B cell (primary cell): ENCODE data around the gene GRHL3. TPM values are rescaled to one million over a fixed set of nuclear protein-coding genes. Genes with fewer than 3 reads are reported as not detected.

Experiments
- ATAC-seq: fragments of 200-7000 bp; cut with Tn5 transposase; one replicate; pipeline ENCODE4 v1.10.0; 2021; ENCODE audit warnings: low read depth, mild to moderate bottlenecking, moderate number of reproducible peaks, moderate library complexity
- CTCF ChIA-PET: fragments of 350-600 bp; sonication (Branson Sonifier 250); formaldehyde crosslinking; loops from one replicate; lab custom pipeline; 2021; ENCODE audit warnings: antibody characterized with exemption, inconsistent platforms; lab: Charles Lee
- POLR2A ChIA-PET: fragments of 350-600 bp; sonication (Branson Sonifier 250); formaldehyde crosslinking; loops from one replicate; lab custom pipeline; 2021; ENCODE audit warnings: antibody characterized with exemption; lab: Charles Lee
- DNase-seq: peaks from one replicate; pipeline ENCODE4 v3.0.0; 2013
- H2AFZ ChIP-seq: 2 replicates; pipeline ENCODE4 v1.6.1; 2012; ENCODE audit warnings: mild to moderate bottlenecking, low read depth, low read length; ENCODE audit not compliant: insufficient read depth, poor library complexity, severe bottlenecking
- H3K27ac ChIP-seq, 2 donors: 1 replicate in 1 of 2; 2 replicates in 1 of 2; pipeline ENCODE4 v1.5.1; 2012 to 2013; ENCODE audit warnings: low read length in 2 of 2, mild to moderate bottlenecking in 2 of 2, moderate library complexity in 1 of 2
- H3K27me3 ChIP-seq, 4 experiments: fragments of 200-600 bp in 1 of 4; sonication (generic) in 1 of 4; replicated peaks in 1 of 4; 1 replicate in 2 of 4; 2 replicates in 2 of 4; pipeline versions ENCODE4 v1.6.1 to v1.7.0; 2013 to 2016; ENCODE audit warnings: low read length in 3 of 4, mild to moderate bottlenecking in 2 of 4, mixed read lengths in 1 of 4, moderate library complexity in 1 of 4; ENCODE audit not compliant: insufficient read depth in 4 of 4, control insufficient read depth in 3 of 4; ENCODE audit errors: control extremely low read depth in 1 of 4
- H3K36me3 ChIP-seq, 2 experiments: replicated peaks in 1 of 2; 1 replicate in 1 of 2; 2 replicates in 1 of 2; pipeline versions ENCODE4 v1.6.1 to v1.7.1; 2013; ENCODE audit warnings: low read length in 1 of 2; ENCODE audit not compliant: insufficient read depth in 2 of 2, control insufficient read depth in 1 of 2; ENCODE audit errors: control extremely low read depth in 1 of 2, extremely low read depth in 1 of 2
- H3K4me1 ChIP-seq, 2 donors: fragments of 200-600 bp in 1 of 2; sonication (generic) in 1 of 2; 1 replicate in 1 of 2; 2 replicates in 1 of 2; pipeline versions ENCODE4 v1.5.1 to v1.6.1; 2013 to 2017; ENCODE audit warnings: low read length in 2 of 2; ENCODE audit not compliant: control insufficient read depth in 2 of 2, insufficient read depth in 2 of 2
- H3K4me2 ChIP-seq: replicated peaks from 2 replicates; pipeline ENCODE3; 2012; ENCODE audit warnings: mild to moderate bottlenecking, low read depth, low read length; ENCODE audit not compliant: poor library complexity, severe bottlenecking
- H3K4me3 ChIP-seq, 5 experiments: fragments of 200-600 bp in 1 of 5; sonication (generic) in 1 of 5; 1 replicate in 3 of 5; 2 replicates in 2 of 5; pipeline versions ENCODE4 v1.5.1 to v1.7.0; 2011 to 2016; ENCODE audit warnings: low read length in 4 of 5, mild to moderate bottlenecking in 4 of 5, low read depth in 2 of 5, control low read depth in 1 of 5, moderate library complexity in 1 of 5; ENCODE audit not compliant: insufficient read depth in 1 of 5; ENCODE audit errors: control extremely low read depth in 1 of 5, extremely low read depth in 1 of 5
- H3K79me2 ChIP-seq: fragments of 200-600 bp; sonication (generic); one replicate; pipeline ENCODE4 v1.6.0; 2016; ENCODE audit warnings: low read length; ENCODE audit not compliant: control insufficient read depth, insufficient read depth
- H3K9ac ChIP-seq: fragments of 200-600 bp; sonication (generic); 2 replicates; pipeline ENCODE4 v1.6.1; 2017; ENCODE audit warnings: mild to moderate bottlenecking, low read length, moderate library complexity
- H3K9me3 ChIP-seq, 3 donors: one replicate each; pipeline versions ENCODE4 v1.6.1 to v1.7.1; 2013; ENCODE audit warnings: low read length in 2 of 3; ENCODE audit not compliant: control insufficient read depth in 2 of 3, insufficient read depth in 1 of 3; ENCODE audit errors: control extremely low read depth in 1 of 3
- H4K20me1 ChIP-seq: 2 replicates; pipeline ENCODE4 v1.6.0; 2012; ENCODE audit warnings: mild to moderate bottlenecking, low read length; ENCODE audit not compliant: insufficient read depth, control insufficient read depth, poor library complexity, severe bottlenecking
- H3K27ac Mint-ChIP-seq: one replicate; pipeline ENCODE4 v1.8.0; 2021; ENCODE audit warnings: mixed read lengths
- H3K27me3 Mint-ChIP-seq: one replicate; pipeline ENCODE4 v1.8.0; 2021; ENCODE audit warnings: mixed read lengths
- H3K4me1 Mint-ChIP-seq: one replicate; pipeline ENCODE4 v1.8.0; 2021; ENCODE audit warnings: mixed read lengths
- H3K4me3 Mint-ChIP-seq: one replicate; pipeline ENCODE4 v1.8.0; 2021; ENCODE audit warnings: mixed read lengths
- H3K9me3 Mint-ChIP-seq: one replicate; pipeline ENCODE4 v1.8.0; 2022; ENCODE audit warnings: mixed read lengths; ENCODE audit not compliant: insufficient read depth
- EZH2 ChIP-seq: IDR thresholded peaks from 2 replicates; pipeline ENCODE4 v1.6.1; 2012; ENCODE audit warnings: borderline replicate concordance, low read depth, mild to moderate bottlenecking, moderate library complexity, low read length; ENCODE audit not compliant: insufficient read depth, poor library complexity, severe bottlenecking
- WGBS: methylation state at CpG from one replicate; pipeline ENCODE4 v1.1.5; 2013; ENCODE audit warnings: missing lambda C conversion rate; ENCODE audit not compliant: insufficient coverage; 5-methylcytosine and 5-hydroxymethylcytosine counted together
- intact Hi-C: fragments of 100-400 bp; cut with micrococcal nuclease; formaldehyde crosslinking; loops from one replicate; pipeline ENCODE4 v1.10.0; 2022
- polyA plus RNA-seq: library from polyadenylated mRNA; depleted of rRNA; stranded (reverse); fragments of >200 nt; gene quantifications from 2 replicates; pipeline ENCODE4 v1.2.3, GENCODE V29; 2012
- total RNA-seq, 2 donors: library from RNA; stranded (reverse); fragments of 120-200 nt in 1 of 2; gene quantifications; 1 replicate in 1 of 2; 2 replicates in 1 of 2; pipeline versions ENCODE4 v1.2.3 to v1.2.4, GENCODE V29; 2013 to 2022
- TF ChIP-seq, protein P1 (sequence below): fragments of 200-600 bp; IDR thresholded peaks from one replicate; pipeline ENCODE4 v1.8.0; 2022; ENCODE audit warnings: antibody characterized with exemption, mild to moderate bottlenecking

GRHL3 gene
- total and polyA plus RNA-seq, 2 donors (not counting 1 experiment from before 2014, with no cell fraction given): not detected

DNA sequence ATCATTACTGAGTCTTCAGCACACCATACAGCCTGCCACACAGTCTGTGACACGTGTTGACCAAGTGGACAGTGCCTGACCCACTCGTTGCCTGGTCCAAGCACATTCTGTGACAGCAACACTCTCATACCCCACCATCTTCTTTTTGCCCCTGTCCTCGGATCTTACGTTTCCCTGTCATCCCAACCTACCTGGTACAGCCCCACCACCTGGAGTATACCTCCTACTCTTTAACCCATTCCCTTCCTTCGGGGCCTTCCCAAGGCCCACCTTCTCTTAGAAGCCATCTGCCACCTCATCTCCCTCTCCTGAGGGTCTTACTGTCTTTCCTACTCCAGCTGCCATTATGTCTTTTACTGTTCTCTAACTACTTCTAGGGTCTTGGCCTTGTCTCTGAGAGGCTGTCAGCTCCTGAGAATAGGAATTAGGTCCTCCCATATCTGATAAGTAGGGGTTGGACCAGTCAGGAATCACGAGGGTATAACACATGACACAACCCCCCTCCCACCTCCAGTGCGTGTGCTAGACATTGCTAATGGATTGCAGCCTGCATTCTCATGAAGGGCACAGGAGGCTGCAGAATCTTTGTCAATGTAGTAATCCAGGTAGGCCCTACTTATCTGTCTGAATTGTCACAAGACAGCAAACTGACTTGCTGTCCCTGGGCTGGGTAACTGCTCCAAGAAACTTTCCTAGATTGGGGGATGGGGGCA lies 13.0 kb downstream of the GRHL3 start:
- peaks cover 29% of the 10 kb centered on the region for H3K27me3 Mint-ChIP-seq
- ATAC-seq (no peak), DNase-seq (no peak)
- no peaks in the 10 kb centered on the region for H3K9me3 ChIP-seq
- peaks cover 0 to 10% (median 2%) of the 10 kb centered on the region in 4 experiments for H3K27me3 ChIP-seq
- 88% methylated on average over 6 of the region's 7 CpGs for WGBS
- no peaks in the 10 kb centered on the region for H3K79me2 ChIP-seq
- H3K9me3 Mint-ChIP-seq: no peaks in the 10 kb centered on the region
- TF ChIP-seq, protein P1, sequence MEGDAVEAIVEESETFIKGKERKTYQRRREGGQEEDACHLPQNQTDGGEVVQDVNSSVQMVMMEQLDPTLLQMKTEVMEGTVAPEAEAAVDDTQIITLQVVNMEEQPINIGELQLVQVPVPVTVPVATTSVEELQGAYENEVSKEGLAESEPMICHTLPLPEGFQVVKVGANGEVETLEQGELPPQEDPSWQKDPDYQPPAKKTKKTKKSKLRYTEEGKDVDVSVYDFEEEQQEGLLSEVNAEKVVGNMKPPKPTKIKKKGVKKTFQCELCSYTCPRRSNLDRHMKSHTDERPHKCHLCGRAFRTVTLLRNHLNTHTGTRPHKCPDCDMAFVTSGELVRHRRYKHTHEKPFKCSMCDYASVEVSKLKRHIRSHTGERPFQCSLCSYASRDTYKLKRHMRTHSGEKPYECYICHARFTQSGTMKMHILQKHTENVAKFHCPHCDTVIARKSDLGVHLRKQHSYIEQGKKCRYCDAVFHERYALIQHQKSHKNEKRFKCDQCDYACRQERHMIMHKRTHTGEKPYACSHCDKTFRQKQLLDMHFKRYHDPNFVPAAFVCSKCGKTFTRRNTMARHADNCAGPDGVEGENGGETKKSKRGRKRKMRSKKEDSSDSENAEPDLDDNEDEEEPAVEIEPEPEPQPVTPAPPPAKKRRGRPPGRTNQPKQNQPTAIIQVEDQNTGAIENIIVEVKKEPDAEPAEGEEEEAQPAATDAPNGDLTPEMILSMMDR: no peak
- no peak for TF ChIP-seq EZH2
- no peaks in the 10 kb centered on the region for H4K20me1 ChIP-seq
- no peaks in the 10 kb centered on the region for H3K4me1 ChIP-seq
- no peak overlapping the region for H3K4me3 ChIP-seq
- no peak overlapping the region for H3K27ac ChIP-seq
- H3K4me1 Mint-ChIP-seq: no peaks in the 10 kb centered on the region
- intact Hi-C loops: no loop called here
- no peak overlapping the region for H3K4me3 Mint-ChIP-seq
- no peak overlapping the region for H3K27ac Mint-ChIP-seq
- H3K9ac ChIP-seq: no peak overlapping the region
- no peaks in the 10 kb centered on the region for H3K36me3 ChIP-seq
- CTCF ChIA-PET: no interaction called here
- H3K4me2 ChIP-seq: no peak overlapping the region
- POLR2A ChIA-PET: no interaction called here
- H2AFZ ChIP-seq: no peak overlapping the region

DNA sequence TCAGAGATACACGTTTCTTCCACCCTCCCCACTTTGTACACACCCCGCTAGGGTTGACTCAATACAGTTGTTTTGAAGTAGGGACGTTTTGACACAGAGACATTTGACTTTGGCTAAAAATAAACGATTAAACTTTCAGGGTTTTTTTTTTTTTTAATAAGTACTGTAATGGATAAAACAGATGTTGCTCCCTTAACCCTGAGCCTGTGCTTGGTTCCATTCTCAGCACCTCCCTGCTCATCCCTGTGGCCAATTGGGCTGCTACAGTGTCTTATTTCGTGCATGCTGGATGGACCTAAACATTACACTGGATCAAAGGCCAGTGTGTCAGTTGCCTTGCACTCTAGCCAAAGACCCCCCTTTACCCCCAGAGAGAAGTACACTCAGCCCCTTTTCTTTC lies 16.9 kb downstream of the GRHL3 start:
- Histone ChIP-seq H2AFZ (no peak overlapping the region), H4K20me1 (no peaks in the 10 kb centered on the region), H3K4me1 (no peaks in the 10 kb centered on the region), H3K4me3 (no peak overlapping the region), H3K4me2 (no peak overlapping the region), H3K79me2 (no peaks in the 10 kb centered on the region), H3K9me3 (no peaks in the 10 kb centered on the region), H3K36me3 (no peaks in the 10 kb centered on the region), H3K9ac (no peak overlapping the region), H3K27me3 (peaks cover 0 to 5% (median 0%) of the 10 kb centered on the region in 4 experiments), H3K27ac (no peak overlapping the region)
- Mint-ChIP-seq H3K9me3 (no peaks in the 10 kb centered on the region), H3K4me1 (no peaks in the 10 kb centered on the region), H3K27me3 (peaks cover 26% of the 10 kb centered on the region), H3K27ac (no peak overlapping the region), H3K4me3 (no peak overlapping the region)
- WGBS: 83% methylated on average over 2 of the region's 5 CpGs
- ChIA-PET POLR2A (interaction anchor here (0.7 kb wide), 1 partner anchor 543 kb away, joined by 6 read pairs; no protein-coding TSS in a partner anchor), CTCF (interaction anchor here (0.8 kb wide), 1 partner anchor 14 kb away, joined by 3 read pairs; no protein-coding TSS in a partner anchor)
- TF ChIP-seq, protein P1: no peak
- no peak for TF ChIP-seq EZH2
- DNase-seq: no peak
- intact Hi-C loops: no loop called here
- ATAC-seq: no peak
